ENCODE results near the gene LRRC75B.

DNA sequence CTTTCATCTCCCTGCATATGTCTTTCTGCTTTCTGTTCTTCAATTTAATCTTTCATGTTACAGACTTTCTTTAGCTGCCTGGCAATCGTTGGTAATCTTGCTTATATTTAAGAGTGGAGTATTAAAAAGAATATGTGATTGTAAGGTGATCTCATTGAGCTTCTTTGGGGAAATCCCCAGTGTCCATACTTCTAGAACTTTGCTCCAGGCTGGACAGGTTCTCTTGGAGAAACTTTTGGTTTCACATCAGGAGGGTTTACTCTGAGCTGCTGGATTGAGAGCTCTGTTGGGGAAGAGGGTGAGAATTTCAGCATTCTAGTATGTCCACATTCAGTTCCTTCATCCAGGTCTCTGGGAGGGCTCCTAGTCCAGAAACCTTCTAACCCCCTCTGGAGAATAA lies 16.1 kb downstream of the LRRC75B start:
- TF ChIP-seq NR2C2 (CRISPR knock-in tag; IDR thresholded peaks at IDR 0.05; ENCODE audit: borderline replicate concordance) (no peak), NR2F1 (CRISPR knock-in tag; IDR thresholded peaks at IDR 0.05) (no peak), REXO4 (CRISPR knock-in tag; IDR thresholded peaks at IDR 0.05; ENCODE audit: borderline replicate concordance) (no peak), BHLHE40 (IDR thresholded peaks at IDR 0.05; ENCODE audit: low read length) (no peak), RAD21 (CRISPR knock-in tag; IDR thresholded peaks at IDR 0.05) (no peak), ZNF282 (IDR thresholded peaks at IDR 0.05; ENCODE audit: partially characterized antibody) (no peak), SIN3B (IDR thresholded peaks at IDR 0.05; ENCODE audit: low read length) (no peak), ZNF850 (CRISPR knock-in tag; conservative IDR thresholded peaks at IDR 0.05) (no peak), TCF7L2 (IDR thresholded peaks at IDR 0.05; ENCODE audit: low read depth, low read length) (no peak)
- TF ChIP-seq, protein P1, sequence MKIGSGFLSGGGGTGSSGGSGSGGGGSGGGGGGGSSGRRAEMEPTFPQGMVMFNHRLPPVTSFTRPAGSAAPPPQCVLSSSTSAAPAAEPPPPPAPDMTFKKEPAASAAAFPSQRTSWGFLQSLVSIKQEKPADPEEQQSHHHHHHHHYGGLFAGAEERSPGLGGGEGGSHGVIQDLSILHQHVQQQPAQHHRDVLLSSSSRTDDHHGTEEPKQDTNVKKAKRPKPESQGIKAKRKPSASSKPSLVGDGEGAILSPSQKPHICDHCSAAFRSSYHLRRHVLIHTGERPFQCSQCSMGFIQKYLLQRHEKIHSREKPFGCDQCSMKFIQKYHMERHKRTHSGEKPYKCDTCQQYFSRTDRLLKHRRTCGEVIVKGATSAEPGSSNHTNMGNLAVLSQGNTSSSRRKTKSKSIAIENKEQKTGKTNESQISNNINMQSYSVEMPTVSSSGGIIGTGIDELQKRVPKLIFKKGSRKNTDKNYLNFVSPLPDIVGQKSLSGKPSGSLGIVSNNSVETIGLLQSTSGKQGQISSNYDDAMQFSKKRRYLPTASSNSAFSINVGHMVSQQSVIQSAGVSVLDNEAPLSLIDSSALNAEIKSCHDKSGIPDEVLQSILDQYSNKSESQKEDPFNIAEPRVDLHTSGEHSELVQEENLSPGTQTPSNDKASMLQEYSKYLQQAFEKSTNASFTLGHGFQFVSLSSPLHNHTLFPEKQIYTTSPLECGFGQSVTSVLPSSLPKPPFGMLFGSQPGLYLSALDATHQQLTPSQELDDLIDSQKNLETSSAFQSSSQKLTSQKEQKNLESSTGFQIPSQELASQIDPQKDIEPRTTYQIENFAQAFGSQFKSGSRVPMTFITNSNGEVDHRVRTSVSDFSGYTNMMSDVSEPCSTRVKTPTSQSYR (CRISPR knock-in tag; IDR thresholded peaks at IDR 0.05; ENCODE audit: borderline replicate concordance), result no peak
- TF ChIP-seq, protein P2, sequence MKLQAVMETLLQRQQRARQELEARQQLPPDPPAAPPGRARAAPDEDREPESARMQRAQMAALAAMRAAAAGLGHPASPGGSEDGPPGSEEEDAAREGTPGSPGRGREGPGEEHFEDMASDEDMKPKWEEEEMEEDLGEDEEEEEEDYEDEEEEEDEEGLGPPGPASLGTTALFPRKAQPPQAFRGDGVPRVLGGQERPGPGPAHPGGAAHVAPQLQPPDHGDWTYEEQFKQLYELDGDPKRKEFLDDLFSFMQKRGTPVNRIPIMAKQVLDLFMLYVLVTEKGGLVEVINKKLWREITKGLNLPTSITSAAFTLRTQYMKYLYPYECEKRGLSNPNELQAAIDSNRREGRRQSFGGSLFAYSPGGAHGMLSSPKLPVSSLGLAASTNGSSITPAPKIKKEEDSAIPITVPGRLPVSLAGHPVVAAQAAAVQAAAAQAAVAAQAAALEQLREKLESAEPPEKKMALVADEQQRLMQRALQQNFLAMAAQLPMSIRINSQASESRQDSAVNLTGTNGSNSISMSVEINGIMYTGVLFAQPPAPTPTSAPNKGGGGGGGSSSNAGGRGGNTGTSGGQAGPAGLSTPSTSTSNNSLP (IDR thresholded peaks at IDR 0.05; ENCODE audit: low read depth, low read length), result no peak
- TF ChIP-seq, protein P3, sequence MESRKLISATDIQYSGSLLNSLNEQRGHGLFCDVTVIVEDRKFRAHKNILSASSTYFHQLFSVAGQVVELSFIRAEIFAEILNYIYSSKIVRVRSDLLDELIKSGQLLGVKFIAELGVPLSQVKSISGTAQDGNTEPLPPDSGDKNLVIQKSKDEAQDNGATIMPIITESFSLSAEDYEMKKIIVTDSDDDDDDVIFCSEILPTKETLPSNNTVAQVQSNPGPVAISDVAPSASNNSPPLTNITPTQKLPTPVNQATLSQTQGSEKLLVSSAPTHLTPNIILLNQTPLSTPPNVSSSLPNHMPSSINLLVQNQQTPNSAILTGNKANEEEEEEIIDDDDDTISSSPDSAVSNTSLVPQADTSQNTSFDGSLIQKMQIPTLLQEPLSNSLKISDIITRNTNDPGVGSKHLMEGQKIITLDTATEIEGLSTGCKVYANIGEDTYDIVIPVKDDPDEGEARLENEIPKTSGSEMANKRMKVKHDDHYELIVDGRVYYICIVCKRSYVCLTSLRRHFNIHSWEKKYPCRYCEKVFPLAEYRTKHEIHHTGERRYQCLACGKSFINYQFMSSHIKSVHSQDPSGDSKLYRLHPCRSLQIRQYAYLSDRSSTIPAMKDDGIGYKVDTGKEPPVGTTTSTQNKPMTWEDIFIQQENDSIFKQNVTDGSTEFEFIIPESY (CRISPR knock-in tag; IDR thresholded peaks at IDR 0.05), result no peak

All from HepG2 (cell line).